K562 (cell line): Measurements from ENCODE around the gene ST6GAL1. TPM values are rescaled to one million over a fixed set of nuclear protein-coding genes. Genes with fewer than 3 reads are reported as not detected.

Experiments
- ATAC-seq: fragments of 200-7000 bp; cut with Tn5 transposase; 3 replicates; pipeline ENCODE4 v1.9.1; 2020; ENCODE audit warnings: moderate library complexity
- BruUV-seq: library from RNA; stranded (reverse); fragments of 400-500 nt; replicated peaks from 2 replicates; lab custom pipeline; 2021; lab: Mats Ljungman, UMichigan
- CTCF ChIA-PET: fragments of 300-600 bp; formaldehyde crosslinking; extraction: SDS; loops from one replicate; lab custom pipeline; 2021; ENCODE audit warnings: low intra/inter-chr PET ratio; lab: Yijun Ruan, JAX
- POLR2A ChIA-PET: fragments of 300-600, 350-650 bp; sonication (Branson Sonifier 250); formaldehyde crosslinking; extraction: SDS; loops from one replicate; lab custom pipeline; 2021; ENCODE audit warnings: antibody characterized with exemption, inconsistent platforms; lab: Yijun Ruan, JAX
- DNase-seq, 4 experiments: peaks; one replicate each; pipeline versions ENCODE4 v3.0.0 to v3.0.0-alpha.2; 2011 to 2018; ENCODE audit warnings: low spot score in 3 of 4, mixed read lengths in 3 of 4; ENCODE audit errors: extremely low read depth in 1 of 4
- FAIRE-seq: peaks from 2 replicates; lab custom pipeline; 2011; peaks lifted over from hg19 to GRCh38; lab: Jason Lieb, UNC
- H2AFZ ChIP-seq: 2 replicates; pipeline ENCODE4 v1.6.0; 2011; ENCODE audit warnings: low read depth, low read length, control low read depth, inconsistent platforms
- H3K27ac ChIP-seq: fragments of 200-600 bp; 3 replicates; pipeline ENCODE4 v1.8.0; 2011; ENCODE audit warnings: low read depth, mild to moderate bottlenecking, control low read depth, inconsistent platforms, low read length, moderate library complexity, mixed read lengths; ENCODE audit errors: extremely low read depth
- H3K27me3 ChIP-seq, 2 experiments: fragments of 300-600 bp in 1 of 2; 2 replicates in 1 of 2; 3 replicates in 1 of 2; pipeline versions ENCODE4 v1.6.0 to v1.8.0; 2011; ENCODE audit warnings: inconsistent platforms in 2 of 2, low read length in 2 of 2, mild to moderate bottlenecking in 1 of 2, mixed read lengths in 1 of 2, moderate library complexity in 1 of 2; ENCODE audit not compliant: control insufficient read depth in 2 of 2, insufficient read depth in 2 of 2
- H3K36me3 ChIP-seq: fragments of 300-600 bp; 3 replicates; pipeline ENCODE4 v1.8.0; 2011; ENCODE audit warnings: mild to moderate bottlenecking, low read length, inconsistent platforms; ENCODE audit not compliant: control insufficient read depth, insufficient read depth
- H3K4me1 ChIP-seq, 2 experiments: fragments of 200-600 bp in 1 of 2; replicated peaks in 1 of 2; 2 replicates in 1 of 2; 3 replicates in 1 of 2; pipeline versions ENCODE4 v1.5.1 to v1.8.0; 2011; ENCODE audit warnings: inconsistent platforms in 2 of 2, low read length in 2 of 2, mild to moderate bottlenecking in 1 of 2, mixed read lengths in 1 of 2, moderate library complexity in 1 of 2; ENCODE audit not compliant: control insufficient read depth in 2 of 2, insufficient read depth in 2 of 2
- H3K4me2 ChIP-seq: 2 replicates; pipeline ENCODE4 v1.6.1; 2011; ENCODE audit warnings: low read length, control low read depth, inconsistent platforms, mixed read lengths; ENCODE audit not compliant: insufficient read depth
- H3K4me3 ChIP-seq: fragments of 200-600 bp; sonication (generic), shearing (Covaris generic); 2 replicates; pipeline ENCODE4 v1.5.1; 2016; ENCODE audit warnings: control low read depth, inconsistent platforms
- H3K79me2 ChIP-seq: fragments of 200-600 bp; 3 replicates; pipeline ENCODE4 v1.8.0; 2011; ENCODE audit warnings: low read length, inconsistent platforms; ENCODE audit not compliant: control insufficient read depth, insufficient read depth
- H3K9ac ChIP-seq, 2 experiments: 2 replicates each; pipeline versions ENCODE4 v1.6.0 to v1.6.1; 2011; ENCODE audit warnings: low read depth in 2 of 2, low read length in 2 of 2, control low read depth in 1 of 2, inconsistent platforms in 1 of 2, mild to moderate bottlenecking in 1 of 2, mixed read lengths in 1 of 2; ENCODE audit not compliant: insufficient read depth in 1 of 2
- H3K9me1 ChIP-seq: one replicate; pipeline ENCODE4 v1.6.0; 2011; ENCODE audit warnings: inconsistent platforms, mild to moderate bottlenecking, low read length, moderate library complexity; ENCODE audit not compliant: control insufficient read depth, insufficient read depth
- H3K9me3 ChIP-seq: replicated peaks from 2 replicates; pipeline ENCODE4 v1.5.1; 2011; ENCODE audit warnings: low read depth, low read length, inconsistent platforms; ENCODE audit not compliant: control insufficient read depth, insufficient read depth
- H4K20me1 ChIP-seq: replicated peaks from 2 replicates; pipeline ENCODE4 v1.6.1; 2011; ENCODE audit warnings: low read length, inconsistent platforms, mixed read lengths; ENCODE audit not compliant: control insufficient read depth, insufficient read depth
- CREB1 ChIP-seq, 2 experiments: sonication (generic) in 1 of 2; formaldehyde crosslinking in 1 of 2; IDR thresholded peaks; 2 replicates each; pipeline versions ENCODE4 v1.6.1 to v1.8.0; 2012 to 2022; ENCODE audit warnings: inconsistent platforms in 1 of 2, mild to moderate bottlenecking in 1 of 2, missing genetic modification reagents in 1 of 2, moderate library complexity in 1 of 2
- DMBX1 ChIP-seq: fragments of 250-450 bp; sonication (Bioruptor Pico); IDR thresholded peaks from 2 replicates; pipeline ENCODE4 v1.8.0; 2022; ENCODE audit warnings: inconsistent platforms, mild to moderate bottlenecking, moderate library complexity, borderline replicate concordance
- HDAC8 ChIP-seq: fragments of 450-650 bp; IDR thresholded peaks from 2 replicates; pipeline ENCODE4 v1.6.1; 2016; ENCODE audit warnings: mild to moderate bottlenecking, missing genetic modification characterization, moderate library complexity, missing compliant biosample characterization
- JUND ChIP-seq, 2 experiments: IDR thresholded peaks; 2 replicates in 1 of 2; 3 replicates in 1 of 2; pipeline ENCODE4 v1.6.1; 2011; ENCODE audit warnings: borderline replicate concordance in 2 of 2, low read depth in 2 of 2, low read length in 2 of 2, improper control_type of control experiment in 1 of 2, missing biosample characterization in 1 of 2, missing genetic modification characterization in 1 of 2, missing genetic modification reagents in 1 of 2
- MNT ChIP-seq, 2 experiments: fragments of 450-650 bp; conservative IDR thresholded peaks; 2 replicates each; pipeline ENCODE4 v1.6.1; 2017; ENCODE audit warnings: mild to moderate bottlenecking in 2 of 2, moderate library complexity in 2 of 2
- NR1H2 ChIP-seq: sonication (generic); formaldehyde crosslinking; IDR thresholded peaks from 2 replicates; pipeline ENCODE4 v1.4.0; 2020; ENCODE audit warnings: mild to moderate bottlenecking, missing genetic modification reagents
- NR2F6 ChIP-seq: fragments of 450-650 bp; formaldehyde crosslinking; IDR thresholded peaks from 2 replicates; pipeline ENCODE4 v1.4.0; 2020; ENCODE audit warnings: mild to moderate bottlenecking
- PKNOX1 ChIP-seq: fragments of 450-650 bp; IDR thresholded peaks from 2 replicates; pipeline ENCODE4 v1.6.1; 2016
- PRMT5 ChIP-seq: sonication (generic); formaldehyde crosslinking; IDR thresholded peaks from 2 replicates; pipeline ENCODE4 v1.5.0; 2020; ENCODE audit warnings: missing genetic modification reagents
- RUNX1 ChIP-seq: sonication (generic); IDR thresholded peaks from 2 replicates; pipeline ENCODE4 v1.6.1; 2016; ENCODE audit warnings: antibody characterized with exemption, low read depth
- TCFL5 ChIP-seq: fragments of 250-450 bp; sonication (Bioruptor Pico); conservative IDR thresholded peaks from 2 replicates; pipeline ENCODE4 v1.6.1; 2021; ENCODE audit warnings: mild to moderate bottlenecking, moderate library complexity, matching md5 sums
- ZBTB9 ChIP-seq: fragments of 450-650 bp; formaldehyde crosslinking; IDR thresholded peaks from 2 replicates; pipeline ENCODE4 v1.4.0; 2020; ENCODE audit warnings: mild to moderate bottlenecking, moderate library complexity
- ZNF699 ChIP-seq: fragments of 250-450 bp; sonication (Bioruptor Pico); IDR thresholded peaks from 2 replicates; pipeline ENCODE4 v1.8.0; 2021; ENCODE audit warnings: mild to moderate bottlenecking, moderate library complexity; ENCODE audit not compliant: insufficient replicate concordance
- ZNF76 ChIP-seq: fragments of 250-450 bp; sonication (Bioruptor Pico); IDR thresholded peaks from 2 replicates; pipeline ENCODE4 v1.4.0; 2020; ENCODE audit warnings: mild to moderate bottlenecking, moderate library complexity, borderline replicate concordance
- whole genome bisulfite sequencing: fragments of 100-300 bp; shearing (Covaris generic); methylation state at CpG from one replicate; pipeline ENCODE4 v1.1.6; 2016; ENCODE audit warnings: low coverage, mixed read lengths; ENCODE audit not compliant: insufficient coverage; ENCODE audit errors: missing lambda C conversion rate; 5-methylcytosine and 5-hydroxymethylcytosine counted together
- in situ Hi-C: fragments of 300-500 bp; cut with MboI; formaldehyde crosslinking; loops from 4 replicates; pipeline ENCODE4 v1.15.0; 2018; ENCODE audit warnings: inconsistent platforms, mixed read lengths
- intact Hi-C: fragments of 100-400 bp; cut with micrococcal nuclease; formaldehyde crosslinking; loops from 2 replicates; pipeline ENCODE4 v1.14.2; 2022
- polyA plus RNA-seq, 8 experiments: library from polyadenylated mRNA; depleted of rRNA in 4 of 8; stranded (reverse) in 5 of 8; unstranded in 3 of 8; fragments of >200 nt; fragmentation: Nextera tagmentation in 2 of 8; fragmentation: Illumina TruSeq in 1 of 8; extraction: Ambion mirVana in 2 of 8; extraction: Trizol in 1 of 8; gene quantifications; 2 replicates each; pipeline versions ENCODE4 v1.2.1 to v1.2.3, GENCODE V29; 2011 to 2014; ENCODE audit warnings: inconsistent platforms in 1 of 8, missing spikeins in 1 of 8
- total RNA-seq, 7 experiments: library from RNA; depleted of rRNA in 6 of 7; stranded (reverse); fragments of >200 nt in 6 of 7; fragmentation: Illumina TruSeq in 2 of 7; extraction: Trizol in 2 of 7; gene quantifications; 2 replicates each; pipeline versions ENCODE4 v1.2.1 to v1.2.3, GENCODE V29; 2011 to 2021; ENCODE audit warnings: low replicate concordance in 1 of 7
- TF ChIP-seq, protein P1 (sequence below): fragments of 250-450 bp; sonication (Bioruptor Pico); IDR thresholded peaks from 2 replicates; pipeline ENCODE4 v1.5.0; 2020; ENCODE audit warnings: mild to moderate bottlenecking
- TF ChIP-seq, protein P2 (sequence below): fragments of 450-650 bp; formaldehyde crosslinking; IDR thresholded peaks from 2 replicates; pipeline ENCODE4 v1.4.0; 2022; ENCODE audit warnings: mild to moderate bottlenecking, moderate library complexity

The ST6GAL1 gene
- total and polyA plus RNA-seq, 9 of the 15 experiments (the other 6 are each of a cell fraction or from before 2014, with no cell fraction given), result 31.9 to 145 (median 71.0) TPM

GRCh38 chr3:186983659-186984058, 53.3 kb downstream of the ST6GAL1 start:
- 57% methylated on average over 4 of the region's 4 CpGs for WGBS
- CTCF ChIA-PET, result no interaction called here
- in situ Hi-C loops, result no loop called here
- TF ChIP-seq, protein P1, sequence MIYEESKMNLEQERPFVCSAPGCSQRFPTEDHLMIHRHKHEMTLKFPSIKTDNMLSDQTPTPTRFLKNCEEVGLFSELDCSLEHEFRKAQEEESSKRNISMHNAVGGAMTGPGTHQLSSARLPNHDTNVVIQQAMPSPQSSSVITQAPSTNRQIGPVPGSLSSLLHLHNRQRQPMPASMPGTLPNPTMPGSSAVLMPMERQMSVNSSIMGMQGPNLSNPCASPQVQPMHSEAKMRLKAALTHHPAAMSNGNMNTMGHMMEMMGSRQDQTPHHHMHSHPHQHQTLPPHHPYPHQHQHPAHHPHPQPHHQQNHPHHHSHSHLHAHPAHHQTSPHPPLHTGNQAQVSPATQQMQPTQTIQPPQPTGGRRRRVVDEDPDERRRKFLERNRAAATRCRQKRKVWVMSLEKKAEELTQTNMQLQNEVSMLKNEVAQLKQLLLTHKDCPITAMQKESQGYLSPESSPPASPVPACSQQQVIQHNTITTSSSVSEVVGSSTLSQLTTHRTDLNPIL (CRISPR knock-in tag), result no peak
- TF ChIP-seq ZBTB9 (CRISPR knock-in tag) (no peak), MNT (conservative IDR thresholded peaks at IDR 0.05) (no peak), JUND (IDR thresholded peaks at IDR 0.05; ENCODE audit: borderline replicate concordance, low read depth, low read length) (no peak), JUND (tag; IDR thresholded peaks at IDR 0.05; ENCODE audit: borderline replicate concordance, low read depth, low read length) (no peak), ZNF76 (CRISPR knock-in tag) (no peak), NR2F6 (CRISPR knock-in tag) (no peak), NR1H2 (CRISPR knock-in tag) (no peak), TCFL5 (CRISPR knock-in tag) (no peak), RUNX1 (no peak), HDAC8 (tag) (no peak), PKNOX1 (no peak), PRMT5 (CRISPR knock-in tag) (no peak), ZNF699 (CRISPR knock-in tag) (no peak), DMBX1 (no peak), CREB1 (IDR thresholded peaks at IDR 0.05) (no peak), CREB1 (CRISPR knock-in tag; IDR thresholded peaks at IDR 0.05) (no peak)
- TF ChIP-seq, protein P2, sequence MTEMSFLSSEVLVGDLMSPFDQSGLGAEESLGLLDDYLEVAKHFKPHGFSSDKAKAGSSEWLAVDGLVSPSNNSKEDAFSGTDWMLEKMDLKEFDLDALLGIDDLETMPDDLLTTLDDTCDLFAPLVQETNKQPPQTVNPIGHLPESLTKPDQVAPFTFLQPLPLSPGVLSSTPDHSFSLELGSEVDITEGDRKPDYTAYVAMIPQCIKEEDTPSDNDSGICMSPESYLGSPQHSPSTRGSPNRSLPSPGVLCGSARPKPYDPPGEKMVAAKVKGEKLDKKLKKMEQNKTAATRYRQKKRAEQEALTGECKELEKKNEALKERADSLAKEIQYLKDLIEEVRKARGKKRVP (CRISPR knock-in tag), result no peak

More at GRCh38 chr3:186983659-186984058, 53.3 kb downstream of the ST6GAL1 start:
- H3K9me1 ChIP-seq, result no peaks in the 10 kb centered on the region
- no peak overlapping the region for H2AFZ ChIP-seq
- H3K4me2 ChIP-seq, result no peak overlapping the region
- no peak overlapping the region for H3K9ac ChIP-seq
- no TSS peak for BruUV-seq
- no peaks in the 10 kb centered on the region for H4K20me1 ChIP-seq
- DNase-seq (no peak), ATAC-seq (no peak), FAIRE-seq (no peak)
- POLR2A ChIA-PET, result no interaction called here
- intact Hi-C loops, result no loop called here
- H3K36me3 ChIP-seq, result peaks cover 65% of the 10 kb centered on the region; the same call in 2 of the 3 replicates
- H3K9me3 ChIP-seq, result no peaks in the 10 kb centered on the region
- H3K27ac ChIP-seq, result no peak overlapping the region
- H3K79me2 ChIP-seq, result peaks cover 7% of the 10 kb centered on the region; the same call in 1 of the 3 replicates
- no peak overlapping the region for H3K4me3 ChIP-seq
- peaks cover 9 to 26% of the 10 kb centered on the region in 2 experiments for H3K4me1 ChIP-seq
- no peaks in the 10 kb centered on the region for H3K27me3 ChIP-seq
